ENCODE measurements around the gene ZNF28. TPM values are rescaled to one million over a fixed set of nuclear protein-coding genes. Genes with fewer than 3 reads are reported as not detected.
"Not testable (repeated sequence)": the region's sequence is repeated elsewhere in the genome, so short reads cannot be mapped to it uniquely, and the experiment has no call there.

Gene ZNF28
- total RNA-seq, 1 experiment from 2014 or later = 26.7 TPM

DNA sequence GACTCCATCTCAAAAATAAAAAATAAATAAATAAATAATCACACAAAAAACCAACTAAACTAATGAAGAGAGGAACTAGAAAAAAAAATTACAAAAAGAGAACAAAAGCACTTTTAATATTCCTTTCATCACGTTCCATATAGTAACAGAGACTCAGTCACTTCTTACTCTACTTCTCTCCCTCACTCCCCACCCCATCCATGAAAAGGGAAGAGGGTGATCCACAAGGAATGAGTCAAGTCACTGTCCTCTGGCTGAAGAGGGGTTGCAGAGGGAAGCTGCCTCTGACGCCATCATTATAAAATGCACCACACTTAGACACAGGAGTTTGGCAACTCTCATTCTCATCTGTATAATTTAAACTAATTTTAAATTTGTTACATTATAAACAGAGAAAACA is 38.6 kb downstream of the ZNF28 start:
- BruUV-seq (replicated peaks); ATAC-seq; H3K9me3 ChIP-seq (ENCODE audit: control insufficient read depth, insufficient read depth, low read depth, low read length); in situ Hi-C loops (cut with HindIII; ENCODE audit: low pct_unique_long_range_greater_than_20kb, low sequenced_read_pairs); POLR2A ChIA-PET; H3K27ac ChIP-seq (ENCODE audit: low read length); CTCF ChIA-PET; H3K4me1 ChIP-seq (ENCODE audit: control insufficient read depth, insufficient read depth, low read length); DNase-seq (ENCODE audit: low read depth, low spot score); H3K27me3 ChIP-seq (ENCODE audit: control insufficient read depth, insufficient read depth, low read length); H3K4me3 ChIP-seq (ENCODE audit: low read depth in 2 of 2, low read length in 2 of 2); intact Hi-C loops (cut with micrococcal nuclease; ENCODE audit: unreplicated experiment); H3K36me3 ChIP-seq (ENCODE audit: control insufficient read depth, insufficient read depth, low read length): not testable (repeated sequence)

DNA sequence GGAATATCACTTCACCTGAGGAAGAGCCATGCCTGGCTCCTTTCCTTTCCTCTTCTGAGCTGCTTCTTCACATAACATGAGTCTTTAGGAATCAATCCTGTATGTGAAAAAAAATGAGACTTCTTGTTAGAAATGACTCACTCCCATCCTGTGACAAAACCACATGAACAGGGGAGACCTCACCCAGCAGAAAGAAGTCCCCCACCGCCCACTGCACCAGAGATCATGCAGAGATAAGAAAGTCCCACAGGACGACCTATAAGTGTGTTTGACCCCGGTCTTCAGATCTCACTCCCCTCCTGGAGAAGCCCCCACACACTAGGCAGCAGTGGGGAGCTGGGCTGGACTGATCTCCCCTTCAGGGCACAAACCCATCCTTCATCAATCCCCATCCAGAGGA is 42.6 kb downstream of the ZNF28 start:
- no peak overlapping the region for H3K27ac ChIP-seq (ENCODE audit: low read length)
- no TSS peak for BruUV-seq (replicated peaks)
- TF ChIP-seq TCF7L2 (IDR thresholded peaks at IDR 0.05; ENCODE audit: low read depth, low read length) (no peak), POLR2AphosphoS5 (IDR thresholded peaks at IDR 0.05; ENCODE audit: low read depth, low read length) (no peak), SIN3A (IDR thresholded peaks at IDR 0.05; ENCODE audit: borderline replicate concordance, insufficient read depth, low read depth, low read length) (no peak)
- TF ChIP-seq, protein P1, sequence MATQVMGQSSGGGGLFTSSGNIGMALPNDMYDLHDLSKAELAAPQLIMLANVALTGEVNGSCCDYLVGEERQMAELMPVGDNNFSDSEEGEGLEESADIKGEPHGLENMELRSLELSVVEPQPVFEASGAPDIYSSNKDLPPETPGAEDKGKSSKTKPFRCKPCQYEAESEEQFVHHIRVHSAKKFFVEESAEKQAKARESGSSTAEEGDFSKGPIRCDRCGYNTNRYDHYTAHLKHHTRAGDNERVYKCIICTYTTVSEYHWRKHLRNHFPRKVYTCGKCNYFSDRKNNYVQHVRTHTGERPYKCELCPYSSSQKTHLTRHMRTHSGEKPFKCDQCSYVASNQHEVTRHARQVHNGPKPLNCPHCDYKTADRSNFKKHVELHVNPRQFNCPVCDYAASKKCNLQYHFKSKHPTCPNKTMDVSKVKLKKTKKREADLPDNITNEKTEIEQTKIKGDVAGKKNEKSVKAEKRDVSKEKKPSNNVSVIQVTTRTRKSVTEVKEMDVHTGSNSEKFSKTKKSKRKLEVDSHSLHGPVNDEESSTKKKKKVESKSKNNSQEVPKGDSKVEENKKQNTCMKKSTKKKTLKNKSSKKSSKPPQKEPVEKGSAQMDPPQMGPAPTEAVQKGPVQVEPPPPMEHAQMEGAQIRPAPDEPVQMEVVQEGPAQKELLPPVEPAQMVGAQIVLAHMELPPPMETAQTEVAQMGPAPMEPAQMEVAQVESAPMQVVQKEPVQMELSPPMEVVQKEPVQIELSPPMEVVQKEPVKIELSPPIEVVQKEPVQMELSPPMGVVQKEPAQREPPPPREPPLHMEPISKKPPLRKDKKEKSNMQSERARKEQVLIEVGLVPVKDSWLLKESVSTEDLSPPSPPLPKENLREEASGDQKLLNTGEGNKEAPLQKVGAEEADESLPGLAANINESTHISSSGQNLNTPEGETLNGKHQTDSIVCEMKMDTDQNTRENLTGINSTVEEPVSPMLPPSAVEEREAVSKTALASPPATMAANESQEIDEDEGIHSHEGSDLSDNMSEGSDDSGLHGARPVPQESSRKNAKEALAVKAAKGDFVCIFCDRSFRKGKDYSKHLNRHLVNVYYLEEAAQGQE (IDR thresholded peaks at IDR 0.05; ENCODE audit: insufficient read depth in 1 of 2, low read depth in 2 of 2, low read length in 1 of 2) = no peak
- TF ChIP-seq, protein P2, sequence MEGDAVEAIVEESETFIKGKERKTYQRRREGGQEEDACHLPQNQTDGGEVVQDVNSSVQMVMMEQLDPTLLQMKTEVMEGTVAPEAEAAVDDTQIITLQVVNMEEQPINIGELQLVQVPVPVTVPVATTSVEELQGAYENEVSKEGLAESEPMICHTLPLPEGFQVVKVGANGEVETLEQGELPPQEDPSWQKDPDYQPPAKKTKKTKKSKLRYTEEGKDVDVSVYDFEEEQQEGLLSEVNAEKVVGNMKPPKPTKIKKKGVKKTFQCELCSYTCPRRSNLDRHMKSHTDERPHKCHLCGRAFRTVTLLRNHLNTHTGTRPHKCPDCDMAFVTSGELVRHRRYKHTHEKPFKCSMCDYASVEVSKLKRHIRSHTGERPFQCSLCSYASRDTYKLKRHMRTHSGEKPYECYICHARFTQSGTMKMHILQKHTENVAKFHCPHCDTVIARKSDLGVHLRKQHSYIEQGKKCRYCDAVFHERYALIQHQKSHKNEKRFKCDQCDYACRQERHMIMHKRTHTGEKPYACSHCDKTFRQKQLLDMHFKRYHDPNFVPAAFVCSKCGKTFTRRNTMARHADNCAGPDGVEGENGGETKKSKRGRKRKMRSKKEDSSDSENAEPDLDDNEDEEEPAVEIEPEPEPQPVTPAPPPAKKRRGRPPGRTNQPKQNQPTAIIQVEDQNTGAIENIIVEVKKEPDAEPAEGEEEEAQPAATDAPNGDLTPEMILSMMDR (IDR thresholded peaks at IDR 0.05) = no peak
- intact Hi-C loops (cut with micrococcal nuclease; ENCODE audit: unreplicated experiment) (no loop called here), in situ Hi-C loops (cut with HindIII; ENCODE audit: low pct_unique_long_range_greater_than_20kb, low sequenced_read_pairs) (no loop called here)
- no peak for DNase-seq (ENCODE audit: low read depth, low spot score)
- no peaks in the 10 kb centered on the region for H3K4me1 ChIP-seq (ENCODE audit: control insufficient read depth, insufficient read depth, low read length)
- no peaks in the 10 kb centered on the region for H3K9me3 ChIP-seq (ENCODE audit: control insufficient read depth, insufficient read depth, low read depth, low read length)
- no peaks in the 10 kb centered on the region for H3K27me3 ChIP-seq (ENCODE audit: control insufficient read depth, insufficient read depth, low read length)
- POLR2A ChIA-PET = no interaction called here
- no peaks in the 10 kb centered on the region for H3K36me3 ChIP-seq (ENCODE audit: control insufficient read depth, insufficient read depth, low read length)
- no peak overlapping the region for H3K4me3 ChIP-seq (ENCODE audit: low read depth in 2 of 2, low read length in 2 of 2)
- no peak for ATAC-seq
- CTCF ChIA-PET = no interaction called here

DNA sequence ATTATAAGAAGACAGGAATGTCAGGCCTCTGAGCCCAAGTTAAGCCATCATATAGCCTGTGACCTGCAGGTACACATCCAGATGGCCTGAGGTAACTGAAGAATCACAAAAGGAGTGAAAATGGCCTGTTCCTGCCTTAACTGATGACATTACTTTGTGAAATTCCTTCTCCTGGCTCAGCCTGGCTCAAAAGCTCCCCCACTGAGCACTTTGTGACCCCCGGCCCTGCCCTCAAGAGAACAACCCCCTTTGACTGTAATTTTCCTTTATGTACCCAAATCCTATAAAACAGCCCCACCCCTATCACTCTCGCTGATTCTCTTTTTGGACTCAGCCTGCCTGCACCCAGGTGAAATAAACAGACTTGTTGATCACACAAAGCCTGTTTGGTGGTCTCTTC is 65.0 kb downstream of the ZNF28 start:
- intact Hi-C loops (cut with micrococcal nuclease; ENCODE audit: unreplicated experiment); H3K36me3 ChIP-seq (ENCODE audit: control insufficient read depth, insufficient read depth, low read length); BruUV-seq (replicated peaks); H3K9me3 ChIP-seq (ENCODE audit: control insufficient read depth, insufficient read depth, low read depth, low read length); DNase-seq (ENCODE audit: low read depth, low spot score); H3K4me3 ChIP-seq (ENCODE audit: low read depth in 2 of 2, low read length in 2 of 2); in situ Hi-C loops (cut with HindIII; ENCODE audit: low pct_unique_long_range_greater_than_20kb, low sequenced_read_pairs); H3K27ac ChIP-seq (ENCODE audit: low read length); CTCF ChIA-PET; H3K27me3 ChIP-seq (ENCODE audit: control insufficient read depth, insufficient read depth, low read length); H3K4me1 ChIP-seq (ENCODE audit: control insufficient read depth, insufficient read depth, low read length); ATAC-seq; POLR2A ChIA-PET: not testable (repeated sequence)

All from Panc1 (cell line).